HEK293T (cell line): ENCODE data around the gene TEKT4.

ENCODE experiments used
- BHLHE40 ChIP-seq: fragments of 450-650 bp; IDR thresholded peaks from 2 replicates; pipeline ENCODE4 v1.6.1; 2016; ENCODE audit warnings: mild to moderate bottlenecking, moderate library complexity, borderline replicate concordance
- CTBP1 ChIP-seq: fragments of 450-650 bp; IDR thresholded peaks from 2 replicates; pipeline ENCODE4 v1.6.1; 2016; ENCODE audit warnings: borderline replicate concordance
- FOXA1 ChIP-seq: fragments of 450-650 bp; IDR thresholded peaks from 2 replicates; pipeline ENCODE4 v1.6.1; 2016; ENCODE audit warnings: mild to moderate bottlenecking
- FOXK2 ChIP-seq: fragments of 450-650 bp; IDR thresholded peaks from 2 replicates; pipeline ENCODE4 v1.6.1; 2016; ENCODE audit warnings: mild to moderate bottlenecking
- FOXM1 ChIP-seq: fragments of 450-650 bp; IDR thresholded peaks from 2 replicates; pipeline ENCODE4 v1.6.1; 2017; ENCODE audit warnings: mild to moderate bottlenecking, borderline replicate concordance
- SP1 ChIP-seq: fragments of 450-650 bp; IDR thresholded peaks from 2 replicates; pipeline ENCODE4 v1.6.1; 2017
- ZNF384 ChIP-seq: fragments of 450-650 bp; IDR thresholded peaks from 2 replicates; pipeline ENCODE4 v1.6.1; 2016

GRCh38 chr2:94880507-94880906 is 9.3 kb downstream of the TEKT4 start:
- TF ChIP-seq BHLHE40: no peak
- TF ChIP-seq CTBP1: no peak
- no peak for TF ChIP-seq SP1
- TF ChIP-seq FOXK2: no peak
- TF ChIP-seq FOXA1: no peak
- TF ChIP-seq FOXM1: no peak
- no peak for TF ChIP-seq ZNF384
